Right ventricle myocardium superior (tissue), 1 donor: ENCODE results near the gene CRYBG1. TPM values are rescaled to one million over a fixed set of nuclear protein-coding genes. Genes with fewer than 3 reads are reported as not detected.
"Not testable (repeated sequence)": the region's sequence is repeated elsewhere in the genome, so short reads cannot be mapped to it uniquely, and the experiment has no call there.

Source experiments
- ATAC-seq: fragments of 200-7000 bp; cut with Tn5 transposase; one replicate; pipeline ENCODE4 v1.9.1; 2020; ENCODE audit warnings: mild to moderate bottlenecking; ENCODE audit not compliant: poor library complexity
- DNase-seq: peaks from one replicate; pipeline ENCODE4 v3.0.0-alpha.2; 2020
- intact Hi-C: fragments of 100-400 bp; cut with DNase I; formaldehyde crosslinking; loops from one replicate; pipeline ENCODE4 v1.11.2; 2022
- total RNA-seq: library from RNA; stranded (reverse); fragmentation: NEBNext Ultra II Directional; extraction: Animal tissue kit (Norgen Biotek cat#: 25700); gene quantifications from one replicate; pipeline ENCODE4 v1.2.1, GENCODE V29; 2021
- donor health status: DM: no; HTN: yes; CAD: no; lungs with severe emphysema.

CRYBG1 gene
- total RNA-seq, 1 donor from 2014 or later = 1.6 TPM

GRCh38 chr6:106363401-106364138 lies 3.1 kb downstream of the CRYBG1 start:
- intact Hi-C loops = no loop called here
- no peak for DNase-seq
- no peak for ATAC-seq

GRCh38 chr6:106369739-106370138 lies 9.2 kb downstream of the CRYBG1 start:
- DNase-seq (no peak), ATAC-seq (no peak)
- intact Hi-C loops = no loop called here

GRCh38 chr6:106370639-106371038 lies 10.1 kb downstream of the CRYBG1 start:
- DNase-seq (no peak), ATAC-seq (no peak)
- intact Hi-C loops = no loop called here

GRCh38 chr6:106372838-106373501 lies 12.5 kb downstream of the CRYBG1 start:
- ATAC-seq = no peak
- intact Hi-C loops = no loop called here
- DNase-seq = no peak

GRCh38 chr6:106373502-106374239 lies 13.2 kb downstream of the CRYBG1 start:
- ATAC-seq = no peak
- DNase-seq = no peak

GRCh38 chr6:106377061-106377540 lies 16.6 kb downstream of the CRYBG1 start:
- intact Hi-C loops = no loop called here
- ATAC-seq (no peak), DNase-seq (no peak)

More at GRCh38 chr6:106373502-106374239, 13.2 kb downstream of the CRYBG1 start:
- intact Hi-C loops = no loop called here

- no peak for ATAC-seq
Measured at GRCh38 chr6:106379951-106380350, 19.4 kb downstream of the CRYBG1 start.

GRCh38 chr6:106380407-106380806 lies 19.9 kb downstream of the CRYBG1 start:
- intact Hi-C loops = no loop called here
- ATAC-seq (no peak), DNase-seq (no peak)

More at GRCh38 chr6:106379951-106380350, 19.4 kb downstream of the CRYBG1 start:
- intact Hi-C loops = no loop called here
- no peak for DNase-seq

GRCh38 chr6:106381223-106381622 lies 20.7 kb downstream of the CRYBG1 start:
- no peak for ATAC-seq

GRCh38 chr6:106381881-106382280 lies 21.4 kb downstream of the CRYBG1 start:
- DNase-seq (no peak), ATAC-seq (no peak)
- intact Hi-C loops = no loop called here

More at GRCh38 chr6:106381223-106381622, 20.7 kb downstream of the CRYBG1 start:
- intact Hi-C loops = no loop called here
- no peak for DNase-seq

- intact Hi-C loops = no loop called here
- no peak for ATAC-seq
Measured at GRCh38 chr6:106383573-106383972, 23.1 kb downstream of the CRYBG1 start.

GRCh38 chr6:106385530-106385929 lies 25.0 kb downstream of the CRYBG1 start:
- intact Hi-C loops = no loop called here
- ATAC-seq = no peak

More at GRCh38 chr6:106383573-106383972, 23.1 kb downstream of the CRYBG1 start:
- no peak for DNase-seq

GRCh38 chr6:106387875-106388274 lies 27.4 kb downstream of the CRYBG1 start:
- intact Hi-C loops = no loop called here
- ATAC-seq (no peak), DNase-seq (no peak)

More at GRCh38 chr6:106385530-106385929, 25.0 kb downstream of the CRYBG1 start:
- no peak for DNase-seq

- no peak for ATAC-seq
- DNase-seq = no peak
- intact Hi-C loops = no loop called here
Measured at GRCh38 chr6:106390088-106390487, 29.6 kb downstream of the CRYBG1 start.

GRCh38 chr6:106396426-106397220 lies 36.1 kb downstream of the CRYBG1 start:
- DNase-seq = no peak
- no peak for ATAC-seq
- intact Hi-C loops = no loop called here

GRCh38 chr6:106397431-106397830 lies 36.9 kb downstream of the CRYBG1 start:
- no peak for DNase-seq
- intact Hi-C loops = no loop called here
- no peak for ATAC-seq

- intact Hi-C loops = no loop called here
- DNase-seq (no peak), ATAC-seq (no peak)
Measured at GRCh38 chr6:106398621-106399020, 38.1 kb downstream of the CRYBG1 start.

- DNase-seq, intact Hi-C loops, ATAC-seq: not testable (repeated sequence)
Measured at GRCh38 chr6:106405044-106405443, 44.5 kb downstream of the CRYBG1 start.
